Left renal cortex interstitium (tissue), 4 donors: ENCODE results near the gene STAT1. TPM values are rescaled to one million over a fixed set of nuclear protein-coding genes. Genes with fewer than 3 reads are reported as not detected.
"Not testable (repeated sequence)": the region's sequence is repeated elsewhere in the genome, so short reads cannot be mapped to it uniquely, and the experiment has no call there.

Experiments
- DNase-seq, 4 donors: peaks; one replicate each; pipeline ENCODE4 v3.0.0-alpha.2; 2013; ENCODE audit warnings: low read depth in 4 of 4, low spot score in 2 of 4, missing footprints in 1 of 4
- polyA plus RNA-seq, 4 donors: library from polyadenylated mRNA; unstranded; fragments of 120-200 nt; gene quantifications; one replicate each; pipeline ENCODE4 v1.2.1, GENCODE V29; 2013; ENCODE audit not compliant: insufficient read length in 4 of 4

Gene STAT1
- polyA plus RNA-seq, 4 donors: 129 to 141 (median 138) TPM

GRCh38 chr2:191009541-191010374 lies 4.2 kb downstream of the STAT1 start:
- DNase-seq: no peak

- DNase-seq: no peak
Observed at GRCh38 chr2:191008286-191008685, 5.7 kb downstream of the STAT1 start.

DNA sequence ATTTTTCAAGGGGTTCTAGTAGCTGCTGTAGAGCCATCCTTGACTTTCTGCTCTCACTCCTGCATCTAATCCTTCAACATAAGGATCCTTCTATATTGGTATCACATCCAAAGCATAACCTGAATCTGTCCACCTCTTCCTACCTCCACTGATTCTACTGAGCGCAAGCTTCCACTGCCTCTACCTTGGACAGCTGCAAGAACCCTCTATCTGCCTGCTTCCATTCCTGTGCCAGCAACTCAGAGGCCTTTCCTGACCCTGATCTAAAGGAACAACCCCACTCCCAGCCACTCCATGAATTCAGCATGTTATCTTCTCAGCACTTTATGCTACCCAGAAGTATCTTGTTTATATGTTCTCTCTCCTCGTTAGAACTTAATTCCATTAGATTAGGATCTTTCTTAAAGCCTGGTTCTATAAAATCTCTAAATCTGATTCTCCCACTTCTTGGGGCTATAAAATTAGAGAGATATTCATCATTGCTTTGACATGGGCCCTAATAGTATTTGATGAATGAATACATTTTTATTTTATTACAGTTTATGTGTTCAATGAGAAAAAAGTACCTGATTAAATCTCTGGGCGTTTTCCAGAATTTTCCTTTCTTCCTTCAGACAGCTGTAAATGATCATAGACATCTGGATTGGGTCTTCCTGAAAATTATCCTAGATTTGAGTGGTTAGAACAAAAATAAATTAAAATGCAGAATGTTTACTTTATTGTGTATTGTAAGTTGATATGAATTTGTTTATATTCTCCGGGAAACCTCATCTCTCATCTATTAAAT lies 6.8 kb downstream of the STAT1 start:
- DNase-seq: no peak

DNA sequence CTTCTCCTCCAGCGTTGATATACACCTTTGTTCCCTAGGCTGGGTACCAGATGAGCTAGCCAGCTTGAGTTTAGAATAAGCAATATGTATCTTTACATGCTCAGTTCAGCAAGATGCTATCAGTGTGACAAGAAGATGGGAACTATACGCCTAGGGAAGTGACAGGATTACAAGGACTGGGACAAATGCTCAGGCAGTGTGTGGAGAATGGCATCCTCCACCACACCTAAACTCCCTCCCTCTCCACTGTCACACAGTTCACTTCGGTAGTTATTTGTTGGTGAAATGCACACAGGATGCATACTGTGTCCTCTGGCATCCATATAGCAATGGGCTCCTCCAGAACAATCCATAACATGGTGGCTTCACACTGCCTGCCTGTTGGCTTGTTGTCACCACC lies 7.7 kb downstream of the STAT1 start:
- no peak for DNase-seq

GRCh38 chr2:191003405-191004309 lies 10.3 kb downstream of the STAT1 start:
- no peak for DNase-seq

DNA sequence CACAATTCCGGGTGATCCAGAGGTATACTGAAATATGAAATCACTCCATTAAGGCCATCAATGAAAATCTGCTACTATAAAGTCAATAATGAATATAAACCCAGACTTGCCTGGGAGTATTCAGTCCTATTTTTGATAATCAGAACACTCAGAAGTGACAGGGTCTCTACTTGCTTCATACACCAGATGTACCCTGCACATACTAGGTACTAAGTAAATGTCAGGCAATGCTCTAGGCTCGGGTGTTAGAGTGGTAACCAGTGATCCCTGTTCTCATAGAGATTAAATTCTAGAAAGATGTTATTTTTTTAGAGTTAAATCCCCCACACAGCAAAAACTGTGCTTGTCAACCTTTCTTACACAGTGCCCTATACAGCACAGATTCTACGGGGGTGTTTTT lies 12.3 kb downstream of the STAT1 start:
- DNase-seq: no peak

DNA sequence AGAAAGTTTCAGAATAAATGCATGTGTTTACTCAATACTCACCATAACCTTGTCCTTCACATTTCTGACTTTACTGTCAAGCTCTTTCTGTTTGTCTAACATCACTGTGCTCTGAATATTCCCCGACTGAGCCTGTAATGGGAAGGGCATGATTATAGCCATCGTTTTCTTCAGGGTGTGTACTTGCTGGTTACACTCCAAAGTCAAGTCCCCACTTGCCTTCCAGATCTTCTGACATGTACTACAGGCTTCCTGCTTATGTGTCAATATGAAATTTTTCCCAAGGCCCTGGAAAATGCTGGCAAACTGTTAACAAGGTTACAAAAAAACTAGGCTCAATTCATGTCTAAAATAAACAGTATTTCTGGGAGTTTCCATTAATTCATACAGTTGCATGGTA lies 12.9 kb downstream of the STAT1 start:
- no peak for DNase-seq

DNA sequence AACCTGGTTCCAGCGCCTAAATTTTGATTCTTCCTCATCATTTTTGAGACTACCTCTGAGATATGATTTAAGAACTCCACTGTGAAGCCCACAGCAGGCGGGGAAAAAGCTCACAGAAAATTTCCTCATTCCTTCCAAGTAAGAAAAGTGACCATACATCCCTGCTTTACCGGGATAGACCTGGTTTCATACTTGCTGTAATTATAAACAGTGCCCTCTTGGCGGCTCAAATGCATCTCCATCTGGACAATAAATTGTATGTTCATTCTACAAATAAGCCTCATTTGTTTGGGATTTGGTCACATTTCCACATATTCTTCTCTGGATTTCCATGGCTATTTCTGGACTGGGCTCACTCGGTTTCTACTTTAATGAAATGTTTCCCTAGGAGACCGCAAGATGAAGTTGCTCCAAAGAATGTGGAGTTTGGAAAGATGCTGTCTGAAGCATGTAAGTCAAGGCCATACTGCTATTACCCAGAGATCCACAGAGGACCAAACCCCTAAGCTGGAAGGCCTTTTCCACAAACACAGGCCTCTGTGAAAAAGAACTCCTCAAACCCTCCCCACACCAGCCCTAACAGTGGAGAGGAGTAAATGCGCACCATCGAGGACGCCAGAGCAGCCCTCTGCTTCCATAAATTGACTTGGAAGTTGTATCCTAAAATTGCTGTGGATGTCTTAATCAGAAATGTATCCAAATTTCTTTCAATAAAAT lies 13.9 kb downstream of the STAT1 start:
- no peak for DNase-seq

GRCh38 chr2:190999058-190999457 lies 14.9 kb downstream of the STAT1 start:
- DNase-seq: no peak

- no peak for DNase-seq
Observed at GRCh38 chr2:190997526-190998113, 16.4 kb downstream of the STAT1 start.

DNA sequence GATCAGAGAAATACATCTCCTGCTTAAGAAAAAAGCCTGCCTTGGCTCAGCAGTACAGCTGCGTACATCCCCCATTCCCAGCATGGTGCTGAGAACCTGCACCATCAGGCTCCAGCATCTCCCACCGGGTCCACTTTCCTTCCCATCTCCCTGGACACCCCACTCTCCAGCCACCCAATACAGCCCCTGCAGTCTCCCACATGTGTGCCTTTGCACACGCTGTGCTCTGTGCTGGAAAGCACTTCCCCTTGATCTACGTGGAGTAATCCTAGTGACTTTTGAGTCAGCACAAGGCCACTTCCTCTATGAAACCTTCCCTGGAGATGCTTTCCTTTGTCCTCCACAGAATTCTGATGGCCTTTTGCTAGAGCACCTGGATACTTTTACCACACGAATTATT lies 17.0 kb downstream of the STAT1 start:
- no peak for DNase-seq

DNA sequence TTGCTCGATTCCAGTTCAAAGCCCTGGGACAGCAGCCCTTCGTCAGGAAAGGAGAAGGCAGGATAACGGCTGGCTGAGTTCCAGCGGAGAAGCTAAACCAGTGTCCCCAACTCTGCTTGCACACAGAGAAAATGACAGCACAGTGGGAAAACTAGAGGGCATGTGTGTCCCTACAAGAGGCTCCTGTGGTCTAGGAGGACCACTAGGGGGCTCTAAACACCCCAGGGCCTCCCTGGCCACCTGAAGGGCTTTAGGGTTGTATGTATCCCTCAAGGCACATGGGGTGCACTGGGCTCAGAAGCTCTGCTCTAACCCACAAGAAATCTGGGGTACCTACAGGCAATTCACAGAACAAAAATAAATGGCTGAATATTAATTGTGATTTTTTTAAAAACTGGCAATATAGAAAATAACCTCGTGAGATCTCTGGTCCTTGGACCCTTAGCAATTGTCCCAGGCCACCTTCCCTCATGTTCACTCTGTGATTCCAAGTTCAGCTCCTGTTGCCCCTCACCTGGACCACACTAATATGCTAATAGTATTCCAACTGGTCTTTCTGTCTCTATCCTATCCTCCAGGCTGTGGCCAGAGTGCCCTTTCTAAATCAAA lies 17.5 kb downstream of the STAT1 start:
- no peak for DNase-seq

DNA sequence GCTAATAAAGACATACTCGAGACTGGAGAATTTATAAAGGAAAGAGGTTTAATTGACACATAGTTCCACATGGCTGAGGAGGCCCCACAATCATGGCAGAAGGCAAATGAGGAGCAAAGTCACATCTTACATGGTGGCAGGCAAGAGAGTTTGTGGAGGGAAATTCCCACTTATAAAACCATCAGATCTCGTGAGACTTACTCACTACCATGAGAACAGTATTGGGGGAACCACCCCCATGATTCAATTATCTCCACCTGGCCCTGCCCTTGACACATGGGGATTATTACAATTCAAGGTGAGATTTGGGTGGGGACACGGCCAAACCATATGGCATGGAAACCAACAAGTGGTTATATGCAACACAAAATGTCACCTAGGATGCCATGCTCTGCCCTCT lies 18.7 kb downstream of the STAT1 start:
- DNase-seq: not testable (repeated sequence)

- DNase-seq: no peak
Observed at GRCh38 chr2:190994148-190994547, 19.8 kb downstream of the STAT1 start.

DNA sequence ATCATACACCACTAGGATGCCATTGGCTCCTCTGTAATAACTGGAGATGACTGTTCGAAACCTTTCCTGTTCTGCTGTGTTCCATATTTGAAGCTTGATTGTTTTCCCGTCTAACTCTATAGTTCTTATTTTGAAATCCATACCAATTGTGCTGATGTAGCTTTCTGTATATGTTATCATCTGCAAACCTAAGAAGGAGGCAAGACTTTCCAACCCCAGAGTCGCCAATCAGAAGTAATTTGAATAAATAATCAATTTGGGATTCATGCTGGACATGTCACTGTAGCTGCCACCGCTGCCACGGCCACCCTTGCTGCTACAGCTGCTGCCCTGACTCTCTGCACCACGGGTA lies 20.7 kb downstream of the STAT1 start:
- DNase-seq: no peak

- no peak for DNase-seq
Observed at GRCh38 chr2:190990132-190990531, 23.8 kb downstream of the STAT1 start.

DNA sequence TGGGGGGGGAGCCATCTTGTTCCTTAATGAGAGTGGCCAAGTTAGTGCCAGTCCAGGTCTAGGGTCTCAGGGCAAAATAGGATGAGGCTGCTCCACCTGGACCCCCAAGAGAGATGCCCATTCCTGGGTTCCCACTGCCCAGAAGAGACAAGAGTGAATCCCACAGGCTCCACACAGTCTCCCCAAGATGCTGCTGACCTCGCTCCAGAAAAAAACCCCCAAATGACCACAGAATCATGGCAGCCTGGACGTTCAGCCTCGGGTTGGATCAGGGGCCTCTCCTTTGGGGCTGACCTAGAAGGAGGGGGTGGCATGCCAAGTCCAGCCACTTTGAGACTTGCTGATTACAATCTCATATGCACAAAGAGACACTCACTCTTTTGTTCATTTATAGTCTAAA lies 25.1 kb downstream of the STAT1 start:
- no peak for DNase-seq

- DNase-seq: no peak
Observed at GRCh38 chr2:190987938-190988337, 26.0 kb downstream of the STAT1 start.

- no peak for DNase-seq
Observed at GRCh38 chr2:190987116-190987515, 26.9 kb downstream of the STAT1 start.
